Measurements from ENCODE around the gene CFB.

DNA sequence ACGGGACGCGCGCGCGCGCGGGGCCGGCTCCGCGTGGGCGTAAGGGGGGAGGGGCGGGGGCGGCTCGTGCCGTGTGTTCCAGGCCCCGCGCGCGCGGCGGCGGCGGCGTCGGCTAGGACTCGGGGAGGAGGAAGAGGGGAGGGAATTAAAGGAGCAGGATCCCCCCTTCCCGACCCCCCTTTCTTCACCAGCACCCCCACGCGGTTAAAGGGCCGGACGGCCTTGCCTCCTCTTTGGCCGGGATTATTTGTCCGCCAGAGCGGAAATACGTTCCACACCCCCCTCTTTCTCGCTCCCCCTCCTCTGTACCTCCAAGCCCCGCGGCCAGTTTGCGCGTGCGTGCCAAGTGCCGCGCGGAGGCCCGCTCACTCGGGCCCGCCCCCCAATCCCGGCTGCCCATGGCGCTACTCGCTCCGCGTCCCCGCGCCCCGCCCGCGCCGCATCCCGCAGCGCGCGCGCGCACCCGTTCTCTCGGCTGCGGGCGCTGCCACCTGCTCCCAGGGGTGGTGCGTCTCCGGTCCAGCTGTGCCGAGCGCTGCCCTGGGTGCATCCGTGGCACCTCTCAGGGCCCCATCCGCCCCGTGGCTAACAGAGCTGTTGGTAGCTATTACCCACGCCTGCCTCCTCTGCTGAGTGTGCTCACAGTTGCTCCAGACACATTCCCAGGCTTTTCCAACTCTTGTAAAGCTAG lies 43.8 kb upstream of the CFB start, which contains the start of gene ZBTB12:
- TF ChIP-seq, protein P1, sequence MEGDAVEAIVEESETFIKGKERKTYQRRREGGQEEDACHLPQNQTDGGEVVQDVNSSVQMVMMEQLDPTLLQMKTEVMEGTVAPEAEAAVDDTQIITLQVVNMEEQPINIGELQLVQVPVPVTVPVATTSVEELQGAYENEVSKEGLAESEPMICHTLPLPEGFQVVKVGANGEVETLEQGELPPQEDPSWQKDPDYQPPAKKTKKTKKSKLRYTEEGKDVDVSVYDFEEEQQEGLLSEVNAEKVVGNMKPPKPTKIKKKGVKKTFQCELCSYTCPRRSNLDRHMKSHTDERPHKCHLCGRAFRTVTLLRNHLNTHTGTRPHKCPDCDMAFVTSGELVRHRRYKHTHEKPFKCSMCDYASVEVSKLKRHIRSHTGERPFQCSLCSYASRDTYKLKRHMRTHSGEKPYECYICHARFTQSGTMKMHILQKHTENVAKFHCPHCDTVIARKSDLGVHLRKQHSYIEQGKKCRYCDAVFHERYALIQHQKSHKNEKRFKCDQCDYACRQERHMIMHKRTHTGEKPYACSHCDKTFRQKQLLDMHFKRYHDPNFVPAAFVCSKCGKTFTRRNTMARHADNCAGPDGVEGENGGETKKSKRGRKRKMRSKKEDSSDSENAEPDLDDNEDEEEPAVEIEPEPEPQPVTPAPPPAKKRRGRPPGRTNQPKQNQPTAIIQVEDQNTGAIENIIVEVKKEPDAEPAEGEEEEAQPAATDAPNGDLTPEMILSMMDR (IDR thresholded peaks at IDR 0.05): peak in 1 of 3 donors; percentile 8
- peak in 2 of 3 donors; percentile 42 to 54 for TF ChIP-seq POLR2AphosphoS5 (IDR thresholded peaks at IDR 0.05)
